HG03460 (cell line): ENCODE results near the gene AFAP1L2.
A peak's percentile ranks its signal among the peaks of the same experiment; 100 is the strongest.

ENCODE experiments used
- ATAC-seq: cut with Tn5 transposase; IDR thresholded peaks from one replicate; pipeline ENCODE4 v1.9.1; 2021; ENCODE audit not compliant: unreplicated experiment

Gene AFAP1L2

DNA sequence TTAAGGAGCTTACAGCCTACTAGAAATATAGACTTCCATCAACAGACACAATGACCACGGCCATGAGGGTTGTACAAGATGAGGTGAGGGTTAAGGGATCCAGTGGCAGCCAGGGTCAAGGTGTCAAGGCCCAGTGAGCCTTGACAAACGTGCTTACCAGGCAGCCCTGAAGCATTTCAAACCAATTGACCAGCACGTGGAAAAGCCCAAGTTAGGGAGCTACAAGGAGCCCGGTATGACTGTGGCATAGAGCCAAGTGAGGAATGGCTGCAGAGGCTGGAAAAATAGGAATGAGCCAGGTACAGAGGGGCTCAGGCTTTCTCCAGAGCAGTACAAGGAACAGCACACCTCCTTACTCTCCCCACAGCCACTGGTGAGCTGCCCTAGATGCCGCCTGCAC is 12.7 kb downstream of the AFAP1L2 start:
- ATAC-seq = no peak

DNA sequence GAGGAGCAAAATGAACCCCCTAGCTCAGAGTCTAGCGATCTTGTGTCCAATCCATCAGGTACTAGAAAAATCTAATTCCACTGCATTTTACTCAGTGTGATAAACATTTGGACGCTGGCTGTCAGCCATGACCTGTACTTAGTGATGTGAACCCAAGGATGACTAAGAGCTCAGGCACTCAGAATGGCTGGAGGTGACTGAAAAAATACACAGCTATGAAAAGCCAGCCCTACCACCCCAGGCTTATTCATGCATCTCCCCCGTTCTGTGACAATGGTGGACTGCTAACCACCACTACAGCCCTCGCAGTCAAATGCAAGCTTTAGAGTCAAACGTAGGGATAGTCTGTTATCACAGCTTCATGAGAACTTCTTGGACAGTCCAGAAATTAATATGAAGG is 14.9 kb downstream of the AFAP1L2 start:
- ATAC-seq = no peak

DNA sequence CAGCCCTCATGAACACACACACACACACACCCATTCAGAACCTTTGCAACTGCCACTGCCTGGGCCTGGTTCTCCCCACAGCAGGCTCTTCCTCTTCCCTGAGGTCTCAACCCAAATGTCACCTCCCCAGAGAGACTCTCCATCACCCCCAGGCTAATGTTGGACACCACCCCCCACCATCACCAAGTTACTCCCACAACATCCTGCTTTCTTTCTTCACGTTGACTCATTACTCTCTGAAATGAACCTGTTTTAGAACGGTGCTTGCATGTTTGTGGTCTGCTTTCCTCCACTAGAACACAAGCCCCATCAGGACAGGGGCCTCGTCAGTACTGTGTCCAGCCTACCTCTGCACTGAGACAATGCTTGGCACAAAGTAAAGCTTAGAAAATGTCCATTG is 16.0 kb downstream of the AFAP1L2 start:
- ATAC-seq = peak; percentile 53

DNA sequence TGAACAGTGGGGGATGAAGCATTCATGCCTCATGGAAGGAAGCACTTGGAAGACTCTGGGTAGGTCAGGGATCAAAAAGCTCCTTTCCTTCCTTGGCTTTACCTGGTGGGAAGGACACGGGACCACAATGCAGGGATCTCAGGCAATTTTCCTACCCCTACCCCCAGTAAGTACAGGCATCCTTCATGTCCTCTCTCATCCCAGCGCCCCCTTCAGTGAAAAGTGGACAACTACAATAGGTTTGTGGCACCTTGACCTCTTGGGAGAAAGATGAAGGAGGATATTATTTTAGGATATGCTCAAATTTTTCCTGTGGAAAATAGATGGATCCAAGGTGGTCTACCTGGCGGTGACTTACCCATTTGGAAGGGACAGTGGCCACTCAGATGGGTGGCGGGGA is 16.5 kb downstream of the AFAP1L2 start:
- ATAC-seq = no peak

DNA sequence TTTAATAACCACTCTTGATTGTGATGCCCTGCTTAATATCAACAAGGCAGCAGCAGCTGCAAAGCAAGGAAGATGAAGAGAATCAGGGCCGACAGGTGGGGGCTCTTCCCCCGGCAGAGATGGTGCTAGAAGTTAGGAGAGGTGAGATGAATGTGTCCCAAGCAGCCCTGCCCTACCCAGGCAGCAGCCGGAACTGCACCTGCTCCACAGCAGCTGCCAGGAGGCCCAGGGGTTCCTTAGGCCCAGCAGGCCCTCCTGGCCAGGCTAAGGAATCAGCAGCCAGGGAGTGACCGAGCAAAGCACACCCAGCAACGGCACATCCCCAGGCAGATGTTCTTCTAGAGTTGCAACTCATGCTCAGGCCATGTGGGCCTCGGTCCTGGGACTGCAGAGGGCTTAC is 17.9 kb downstream of the AFAP1L2 start:
- no peak for ATAC-seq

DNA sequence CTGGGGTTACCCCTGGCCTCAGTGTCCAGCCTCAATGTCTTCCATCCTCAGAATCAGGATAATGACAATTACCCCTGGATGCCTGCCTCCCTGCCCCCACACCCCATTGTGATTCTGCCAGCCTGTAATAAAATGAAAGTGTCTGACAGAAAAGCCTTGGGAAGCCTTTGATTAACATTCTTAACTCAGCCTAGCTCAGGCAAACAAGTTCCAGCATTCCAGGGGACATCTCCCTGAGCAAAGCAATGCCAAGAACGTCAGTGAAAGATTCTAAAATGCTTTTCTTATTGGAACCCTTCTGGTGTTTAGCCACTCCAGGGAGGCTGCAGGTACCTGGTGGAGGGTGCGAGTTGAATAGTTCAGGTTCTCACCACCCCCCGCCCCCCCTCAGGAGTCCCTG is 18.7 kb downstream of the AFAP1L2 start:
- no peak for ATAC-seq

DNA sequence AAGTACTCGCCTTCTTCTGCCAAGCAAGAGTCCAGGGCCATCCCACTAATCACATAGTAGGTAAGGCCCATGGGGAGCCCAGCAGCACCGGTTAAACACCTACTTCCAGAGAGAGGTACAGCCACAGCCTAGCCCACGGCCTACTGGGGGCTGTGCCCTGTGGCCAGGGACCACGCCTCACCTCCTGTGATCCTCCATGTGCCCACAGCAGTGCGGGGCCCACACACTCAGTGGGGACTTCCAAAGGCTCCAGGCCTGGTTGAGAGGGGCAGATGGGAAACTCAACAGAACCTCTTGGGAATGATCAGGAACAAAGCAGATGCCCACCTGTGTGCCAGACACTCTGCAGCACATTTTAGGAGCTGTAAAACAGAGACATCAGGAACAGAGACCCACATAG is 19.7 kb downstream of the AFAP1L2 start:
- no peak for ATAC-seq

DNA sequence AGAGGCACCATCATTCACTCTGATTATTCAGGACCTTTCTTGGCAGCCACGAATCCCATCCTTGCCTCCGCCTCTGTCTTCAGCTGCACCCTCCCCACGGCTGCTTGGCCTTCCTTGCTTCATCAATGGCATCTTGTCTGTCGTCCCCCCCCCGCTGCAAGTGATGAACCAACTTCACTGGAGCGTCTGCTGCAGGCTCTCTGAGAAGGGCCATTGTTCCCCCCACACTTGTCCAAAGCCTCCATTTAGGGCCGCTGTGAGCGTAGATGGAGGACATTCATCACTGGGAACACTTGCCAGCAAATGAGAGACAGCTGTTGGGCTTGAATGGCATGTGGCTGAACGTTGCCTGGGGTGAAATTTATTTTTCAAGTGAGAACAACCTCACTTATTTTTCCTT is 20.1 kb downstream of the AFAP1L2 start:
- no peak for ATAC-seq

DNA sequence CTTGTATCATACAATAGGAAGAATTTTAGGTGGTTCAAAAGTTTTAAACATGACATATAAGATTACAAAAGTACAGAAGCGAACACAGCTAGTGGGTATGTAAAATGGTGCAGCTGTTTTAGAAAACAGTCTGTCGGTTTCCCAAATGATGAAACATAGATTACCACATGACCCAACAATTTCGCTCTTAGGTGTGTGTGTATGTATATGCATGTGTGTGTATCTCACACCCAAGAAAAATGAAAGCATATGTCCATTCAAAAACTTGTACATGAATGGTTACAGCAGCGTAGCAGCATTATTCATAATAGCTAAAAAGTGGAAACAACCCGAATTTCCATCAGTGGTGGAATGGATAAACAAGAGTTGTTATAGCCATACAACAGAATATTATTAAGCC is 23.5 kb downstream of the AFAP1L2 start:
- ATAC-seq = no peak

DNA sequence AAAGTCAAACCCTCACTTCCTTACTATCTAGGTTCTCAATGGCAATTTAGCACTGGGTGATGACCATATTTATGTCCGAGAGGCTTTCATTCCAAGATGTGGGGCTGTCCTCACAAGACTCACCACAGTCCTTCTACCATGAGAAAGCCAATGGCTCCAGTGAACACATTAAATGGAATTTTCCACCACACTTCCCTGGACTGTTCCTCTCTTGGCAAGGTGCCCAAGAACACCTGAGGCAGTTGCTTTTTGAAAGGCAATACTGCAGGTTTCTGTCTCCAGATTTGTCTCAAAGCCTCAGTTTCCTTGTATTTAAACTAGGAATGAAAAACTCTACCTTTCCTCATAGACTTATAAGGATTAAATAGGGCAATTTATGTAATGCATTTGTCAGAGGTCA is 24.2 kb downstream of the AFAP1L2 start:
- ATAC-seq = no peak

DNA sequence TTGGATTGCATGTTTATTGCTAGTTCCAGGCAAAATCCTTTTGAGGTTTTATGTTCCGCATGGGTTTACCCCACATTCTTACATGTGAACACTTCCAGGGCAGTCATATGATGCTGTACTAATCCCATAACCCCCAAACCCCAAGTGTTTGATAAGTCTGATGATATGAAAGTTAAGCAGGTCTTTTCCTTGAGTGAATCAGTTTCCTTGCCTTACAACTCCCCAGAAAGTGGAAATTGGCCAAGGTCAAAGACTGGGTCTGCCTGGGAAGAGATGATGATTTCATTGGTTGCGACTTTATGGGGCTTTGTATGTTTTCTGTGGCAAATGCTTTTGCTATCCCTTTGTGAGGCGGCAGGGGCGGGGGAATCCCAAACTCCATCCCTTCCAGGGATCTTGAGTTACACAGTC is 24.7 kb downstream of the AFAP1L2 start:
- no peak for ATAC-seq

DNA sequence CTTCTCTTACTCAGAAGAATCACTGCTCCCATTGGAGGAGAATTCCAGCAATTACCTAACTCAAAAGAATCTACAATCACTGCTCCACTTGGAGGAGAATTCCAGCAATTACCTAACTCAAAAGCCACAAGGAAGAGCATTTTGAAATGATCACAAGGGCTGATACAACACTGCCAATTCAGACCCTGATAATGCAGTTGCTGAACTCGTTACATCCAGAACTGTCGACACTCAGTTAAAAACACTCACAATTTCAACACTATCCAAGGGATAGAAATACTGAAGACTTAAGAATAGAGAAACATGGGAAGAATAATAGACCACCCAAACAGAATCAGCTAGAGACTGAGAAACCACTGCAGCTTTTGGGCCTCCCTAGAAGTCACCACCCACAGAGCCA is 27.8 kb downstream of the AFAP1L2 start:
- no peak for ATAC-seq

DNA sequence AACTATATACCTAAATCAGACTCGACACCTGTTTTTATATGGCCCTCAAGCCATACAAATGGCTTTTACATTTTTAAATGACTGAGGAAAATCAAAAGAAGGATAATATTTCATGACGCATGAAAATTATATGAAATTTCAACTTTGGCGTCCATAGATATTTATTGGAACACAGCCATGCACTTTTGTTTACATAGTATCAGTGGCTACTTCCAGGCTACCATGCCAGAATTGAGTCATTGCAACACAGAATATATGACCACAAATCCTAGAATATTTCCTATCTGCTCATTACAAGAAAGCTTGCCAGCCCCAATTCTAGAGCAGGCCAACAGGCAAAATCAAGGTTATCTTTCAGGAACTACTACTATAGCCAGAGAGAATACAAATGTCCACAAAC is 29.3 kb downstream of the AFAP1L2 start:
- ATAC-seq = no peak

DNA sequence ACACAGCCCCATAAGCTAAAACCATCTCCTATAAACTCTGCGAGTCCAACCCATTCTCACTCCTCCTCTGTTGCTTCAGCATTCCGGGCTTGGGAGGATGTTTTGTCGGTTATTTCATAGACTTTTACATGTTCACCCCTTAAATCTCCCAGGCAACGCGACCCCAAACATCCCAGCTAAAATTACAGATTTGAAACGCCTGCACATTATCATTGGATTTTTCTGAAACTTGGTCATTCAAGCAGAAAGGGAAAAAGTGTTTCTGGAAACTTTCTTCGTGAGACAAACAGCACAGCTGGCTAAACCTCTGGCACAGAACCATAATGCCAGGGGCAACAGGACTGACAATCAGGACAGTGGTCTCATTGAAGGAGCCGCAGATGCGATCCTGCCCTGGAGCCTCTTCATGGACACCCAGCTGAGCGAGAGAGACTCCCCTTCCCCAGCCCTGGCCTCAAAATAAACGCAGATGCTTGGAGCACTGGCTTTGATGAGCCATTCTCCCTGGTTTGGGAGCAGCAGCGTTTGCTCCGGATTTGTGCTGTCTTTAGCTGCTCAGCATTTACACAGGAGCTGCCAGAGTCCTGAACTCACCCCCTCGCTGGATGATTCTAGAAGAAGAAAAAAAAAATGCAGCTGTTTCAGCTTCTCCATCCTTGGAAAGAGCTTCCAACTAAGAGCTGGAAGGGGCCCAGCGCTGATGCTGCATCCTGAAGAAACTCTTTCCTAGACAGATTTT is 30.1 kb downstream of the AFAP1L2 start:
- ATAC-seq = no peak

DNA sequence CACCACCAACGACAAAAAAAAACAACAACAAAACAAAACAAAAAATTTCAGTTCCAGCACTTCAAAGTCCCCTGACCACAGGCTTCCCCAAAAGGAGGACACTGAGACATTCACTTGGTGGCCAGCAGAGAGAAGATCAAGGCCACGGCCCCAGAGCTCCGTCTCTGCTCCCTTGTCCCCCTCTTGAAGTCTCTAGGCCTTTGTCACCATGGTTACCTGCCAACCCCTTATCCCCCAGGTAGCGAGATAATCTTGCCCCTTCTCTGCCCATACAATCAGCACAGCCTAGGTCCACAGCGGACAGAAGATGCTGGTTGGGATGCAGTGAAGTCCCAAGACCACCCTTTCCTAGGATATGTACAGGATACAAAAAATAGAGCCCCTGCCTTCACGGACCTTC is 30.7 kb downstream of the AFAP1L2 start:
- no peak for ATAC-seq

DNA sequence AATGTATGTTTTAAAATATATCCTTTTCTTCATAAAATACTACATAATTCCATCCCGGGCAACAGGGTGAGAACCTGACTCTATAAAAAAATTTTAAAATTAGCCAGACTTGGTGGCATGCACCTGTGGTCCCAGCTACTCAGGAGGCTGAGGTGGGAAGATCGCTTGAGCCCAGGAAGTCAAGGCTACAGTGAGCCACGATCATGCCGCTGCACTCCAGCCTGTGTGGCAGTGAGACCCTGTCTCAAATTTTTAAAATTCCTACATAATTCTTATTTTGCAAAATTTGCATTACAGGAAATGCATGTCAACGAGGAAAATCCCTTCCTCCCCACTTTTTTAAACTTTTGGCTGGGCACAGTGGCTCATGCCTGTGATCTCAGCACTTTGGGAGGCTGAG is 31.3 kb downstream of the AFAP1L2 start:
- ATAC-seq = no peak

DNA sequence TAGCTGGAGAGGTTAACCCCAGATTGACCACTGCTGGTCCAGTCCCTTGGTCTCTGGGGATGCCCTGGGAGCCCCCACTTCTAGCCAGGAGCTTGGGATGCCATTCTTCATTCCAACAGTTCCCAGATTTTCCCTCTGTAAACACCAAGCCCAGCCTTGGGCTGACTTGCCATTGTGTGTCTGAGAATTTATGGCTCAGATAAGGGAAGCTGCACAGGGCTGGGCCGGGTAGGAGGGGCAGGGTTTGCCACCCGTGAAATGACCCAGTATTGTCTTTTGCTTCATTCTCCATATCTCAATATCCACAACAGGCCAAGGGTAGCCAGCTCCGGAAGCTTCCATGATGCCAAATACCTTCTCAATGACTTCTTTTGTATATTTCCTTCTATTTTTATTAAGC is 32.1 kb downstream of the AFAP1L2 start:
- no peak for ATAC-seq

DNA sequence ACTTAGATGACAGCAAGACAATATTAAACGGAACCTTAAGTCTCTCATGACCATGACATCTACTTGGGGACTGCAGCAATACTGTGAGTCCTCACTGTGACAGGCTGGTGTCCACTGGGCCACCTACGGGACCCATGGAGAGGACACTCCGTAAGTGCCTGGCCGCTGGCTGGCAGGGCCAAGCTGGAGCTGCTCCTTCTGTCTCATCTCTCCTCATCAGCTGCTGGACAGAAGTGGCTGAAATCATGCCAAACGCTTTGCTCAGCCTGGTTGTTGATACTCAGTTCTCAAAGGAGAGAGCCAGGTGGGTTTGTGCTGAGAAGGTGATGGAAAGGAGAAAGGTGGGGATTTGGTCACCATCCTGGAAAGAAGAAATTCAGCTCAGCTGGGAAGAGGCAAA is 33.3 kb downstream of the AFAP1L2 start:
- ATAC-seq = no peak

DNA sequence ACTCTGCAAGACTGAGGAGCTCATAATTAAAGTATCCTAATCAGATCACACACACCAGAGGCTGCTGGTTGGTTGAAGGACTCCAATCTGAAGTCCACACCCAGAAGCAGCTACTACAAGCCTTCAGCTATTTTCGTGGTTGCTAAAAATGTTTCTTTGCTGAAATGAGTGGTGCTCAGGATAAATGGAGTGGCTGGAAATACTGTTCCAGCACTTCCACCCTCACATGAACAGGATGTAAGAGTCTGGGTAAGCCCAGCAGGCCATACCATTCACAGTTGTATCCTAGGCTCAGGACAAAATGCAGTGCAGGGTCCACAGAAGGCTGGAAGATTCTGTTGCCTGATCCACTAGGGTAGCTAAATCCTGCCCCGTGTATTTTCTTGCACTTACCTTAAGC is 34.1 kb downstream of the AFAP1L2 start:
- no peak for ATAC-seq

DNA sequence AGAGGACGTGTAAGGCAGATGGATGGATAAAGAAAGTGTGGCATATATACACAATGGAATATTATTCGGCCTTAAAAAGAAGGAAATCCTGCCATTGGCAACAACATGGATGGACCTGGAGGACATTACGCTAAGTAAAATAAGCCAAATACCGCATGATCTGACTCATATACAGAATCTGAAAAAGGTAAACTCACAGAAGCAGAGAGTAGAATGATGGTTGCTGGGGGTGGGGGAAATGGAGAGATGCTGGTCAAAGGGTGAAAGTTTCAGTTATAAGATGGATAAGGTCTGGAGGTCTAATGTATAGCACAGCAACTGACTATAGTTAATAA is 36.3 kb downstream of the AFAP1L2 start:
- no peak for ATAC-seq

DNA sequence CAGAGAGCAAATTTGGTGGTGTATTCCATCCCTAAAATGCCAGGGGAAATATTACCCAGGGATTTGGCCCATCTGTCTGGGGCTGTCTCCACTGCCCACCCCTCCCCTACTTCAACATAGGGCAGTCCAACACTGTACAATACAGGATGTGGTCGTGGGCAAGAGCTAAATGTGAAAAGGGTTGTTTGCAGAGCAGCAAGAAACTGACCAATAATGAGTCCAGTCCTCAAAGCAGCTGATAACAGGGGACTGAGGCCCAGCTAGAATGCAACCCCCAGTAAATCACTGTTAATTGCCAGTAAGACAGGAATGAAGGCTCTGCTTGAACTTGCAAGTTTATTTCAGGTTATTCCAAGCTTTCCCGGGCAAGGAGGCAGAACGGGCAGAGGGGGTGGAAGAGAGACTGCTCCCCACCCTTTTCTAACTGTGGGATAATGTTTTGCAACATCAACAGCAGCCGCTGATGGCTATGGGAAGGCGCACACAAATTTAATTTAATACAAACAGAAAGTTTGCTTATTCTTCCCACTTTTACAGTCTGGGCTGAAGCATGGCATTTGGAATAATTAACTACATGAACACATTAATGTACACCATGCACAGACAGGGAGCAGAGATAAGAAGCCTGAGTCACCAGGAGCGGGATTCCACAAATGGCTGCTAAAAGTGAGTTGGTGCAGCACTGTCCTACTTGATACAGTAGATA is 36.8 kb downstream of the AFAP1L2 start:
- ATAC-seq = no peak

DNA sequence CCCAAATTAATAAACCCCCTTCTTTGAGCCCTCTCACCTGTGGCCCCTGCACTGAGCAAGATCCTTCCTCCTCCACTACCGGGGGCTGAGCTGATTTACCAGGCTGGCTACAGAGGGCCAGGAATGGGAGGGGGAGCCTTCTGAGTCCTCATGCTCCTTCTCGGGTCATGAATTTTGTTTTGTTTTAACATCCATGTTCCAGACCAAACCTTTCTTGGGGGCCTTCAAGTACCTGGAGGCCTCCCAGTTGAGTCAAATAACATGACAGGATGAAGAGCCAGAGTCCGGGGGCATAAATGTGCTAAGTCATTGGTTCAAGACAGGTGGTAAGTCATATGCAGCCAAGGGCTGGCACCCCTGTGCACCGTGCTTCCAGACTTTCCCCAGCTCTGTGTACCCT is 39.6 kb downstream of the AFAP1L2 start:
- no peak for ATAC-seq
